H1 (cell line): ENCODE data around the gene CTDP1. TPM values are rescaled to one million over a fixed set of nuclear protein-coding genes. Genes with fewer than 3 reads are reported as not detected.

Experiments used
- polyA plus RNA-seq, 7 experiments: library from polyadenylated mRNA; depleted of rRNA in 3 of 7; stranded (reverse) in 5 of 7; unstranded in 2 of 7; fragments of >200 nt in 5 of 7; fragments of 200-250 nt in 2 of 7; gene quantifications; 1 replicate in 5 of 7; 2 replicates in 1 of 7; 4 replicates in 1 of 7; pipeline versions ENCODE4 v1.2.1 to v1.2.3, GENCODE V29; 2011 to 2013; ENCODE audit warnings: missing spikeins in 2 of 7, mixed read lengths in 2 of 7
- total RNA-seq: library from RNA; stranded (reverse); fragmentation: NEBNext Ultra II Directional; extraction: Animal tissue kit (Norgen Biotek cat#: 25700); gene quantifications from 2 replicates; pipeline ENCODE4 v1.2.1, GENCODE V29; 2021
- TF ChIP-seq, protein P1 (sequence below): fragments of 300-600 bp; sonication (generic); IDR thresholded peaks from 2 replicates; pipeline ENCODE4 v1.7.1; 2012; ENCODE audit warnings: low read length, moderate library complexity, mild to moderate bottlenecking, inconsistent platforms; ENCODE audit not compliant: insufficient replicate concordance

CTDP1 gene
- total and polyA plus RNA-seq, 2 of the 8 experiments (the other 6 are each of a cell fraction or from before 2014, with no cell fraction given): 16.6 to 37.0 TPM

DNA sequence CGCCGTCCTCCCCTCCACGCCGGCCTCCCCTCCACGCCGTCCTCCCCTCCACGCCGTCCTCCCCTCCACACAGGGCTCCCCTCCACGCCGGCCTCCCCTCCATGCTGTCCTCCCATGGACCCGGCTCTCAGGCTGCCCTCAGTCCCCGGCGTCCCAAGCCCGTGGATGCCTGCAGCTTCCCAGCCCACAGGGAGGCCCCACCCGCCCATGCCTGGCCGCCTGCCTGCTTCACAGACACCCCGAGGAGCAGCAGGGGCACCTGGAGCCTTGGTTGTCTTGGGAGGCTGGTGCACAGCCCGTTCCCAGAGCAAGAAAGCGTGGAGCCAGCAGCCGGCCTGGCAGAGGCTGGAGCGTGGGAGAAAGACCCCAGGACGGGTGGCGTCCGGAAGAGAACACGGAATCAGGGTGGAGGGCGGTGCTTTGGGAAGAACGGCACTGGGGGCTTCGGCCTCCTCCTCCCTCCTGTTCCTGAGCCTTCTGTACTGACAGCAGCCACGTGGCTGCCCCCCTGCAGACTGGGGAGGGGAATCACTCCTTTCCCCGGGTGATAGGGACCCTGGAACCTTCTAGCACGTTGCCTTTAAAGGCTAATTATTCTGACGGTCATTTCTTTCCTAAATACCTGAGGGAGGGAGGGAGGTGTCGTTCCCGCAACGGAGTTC lies 92.0 kb downstream of the CTDP1 start (continued):
- TF ChIP-seq, protein P1, sequence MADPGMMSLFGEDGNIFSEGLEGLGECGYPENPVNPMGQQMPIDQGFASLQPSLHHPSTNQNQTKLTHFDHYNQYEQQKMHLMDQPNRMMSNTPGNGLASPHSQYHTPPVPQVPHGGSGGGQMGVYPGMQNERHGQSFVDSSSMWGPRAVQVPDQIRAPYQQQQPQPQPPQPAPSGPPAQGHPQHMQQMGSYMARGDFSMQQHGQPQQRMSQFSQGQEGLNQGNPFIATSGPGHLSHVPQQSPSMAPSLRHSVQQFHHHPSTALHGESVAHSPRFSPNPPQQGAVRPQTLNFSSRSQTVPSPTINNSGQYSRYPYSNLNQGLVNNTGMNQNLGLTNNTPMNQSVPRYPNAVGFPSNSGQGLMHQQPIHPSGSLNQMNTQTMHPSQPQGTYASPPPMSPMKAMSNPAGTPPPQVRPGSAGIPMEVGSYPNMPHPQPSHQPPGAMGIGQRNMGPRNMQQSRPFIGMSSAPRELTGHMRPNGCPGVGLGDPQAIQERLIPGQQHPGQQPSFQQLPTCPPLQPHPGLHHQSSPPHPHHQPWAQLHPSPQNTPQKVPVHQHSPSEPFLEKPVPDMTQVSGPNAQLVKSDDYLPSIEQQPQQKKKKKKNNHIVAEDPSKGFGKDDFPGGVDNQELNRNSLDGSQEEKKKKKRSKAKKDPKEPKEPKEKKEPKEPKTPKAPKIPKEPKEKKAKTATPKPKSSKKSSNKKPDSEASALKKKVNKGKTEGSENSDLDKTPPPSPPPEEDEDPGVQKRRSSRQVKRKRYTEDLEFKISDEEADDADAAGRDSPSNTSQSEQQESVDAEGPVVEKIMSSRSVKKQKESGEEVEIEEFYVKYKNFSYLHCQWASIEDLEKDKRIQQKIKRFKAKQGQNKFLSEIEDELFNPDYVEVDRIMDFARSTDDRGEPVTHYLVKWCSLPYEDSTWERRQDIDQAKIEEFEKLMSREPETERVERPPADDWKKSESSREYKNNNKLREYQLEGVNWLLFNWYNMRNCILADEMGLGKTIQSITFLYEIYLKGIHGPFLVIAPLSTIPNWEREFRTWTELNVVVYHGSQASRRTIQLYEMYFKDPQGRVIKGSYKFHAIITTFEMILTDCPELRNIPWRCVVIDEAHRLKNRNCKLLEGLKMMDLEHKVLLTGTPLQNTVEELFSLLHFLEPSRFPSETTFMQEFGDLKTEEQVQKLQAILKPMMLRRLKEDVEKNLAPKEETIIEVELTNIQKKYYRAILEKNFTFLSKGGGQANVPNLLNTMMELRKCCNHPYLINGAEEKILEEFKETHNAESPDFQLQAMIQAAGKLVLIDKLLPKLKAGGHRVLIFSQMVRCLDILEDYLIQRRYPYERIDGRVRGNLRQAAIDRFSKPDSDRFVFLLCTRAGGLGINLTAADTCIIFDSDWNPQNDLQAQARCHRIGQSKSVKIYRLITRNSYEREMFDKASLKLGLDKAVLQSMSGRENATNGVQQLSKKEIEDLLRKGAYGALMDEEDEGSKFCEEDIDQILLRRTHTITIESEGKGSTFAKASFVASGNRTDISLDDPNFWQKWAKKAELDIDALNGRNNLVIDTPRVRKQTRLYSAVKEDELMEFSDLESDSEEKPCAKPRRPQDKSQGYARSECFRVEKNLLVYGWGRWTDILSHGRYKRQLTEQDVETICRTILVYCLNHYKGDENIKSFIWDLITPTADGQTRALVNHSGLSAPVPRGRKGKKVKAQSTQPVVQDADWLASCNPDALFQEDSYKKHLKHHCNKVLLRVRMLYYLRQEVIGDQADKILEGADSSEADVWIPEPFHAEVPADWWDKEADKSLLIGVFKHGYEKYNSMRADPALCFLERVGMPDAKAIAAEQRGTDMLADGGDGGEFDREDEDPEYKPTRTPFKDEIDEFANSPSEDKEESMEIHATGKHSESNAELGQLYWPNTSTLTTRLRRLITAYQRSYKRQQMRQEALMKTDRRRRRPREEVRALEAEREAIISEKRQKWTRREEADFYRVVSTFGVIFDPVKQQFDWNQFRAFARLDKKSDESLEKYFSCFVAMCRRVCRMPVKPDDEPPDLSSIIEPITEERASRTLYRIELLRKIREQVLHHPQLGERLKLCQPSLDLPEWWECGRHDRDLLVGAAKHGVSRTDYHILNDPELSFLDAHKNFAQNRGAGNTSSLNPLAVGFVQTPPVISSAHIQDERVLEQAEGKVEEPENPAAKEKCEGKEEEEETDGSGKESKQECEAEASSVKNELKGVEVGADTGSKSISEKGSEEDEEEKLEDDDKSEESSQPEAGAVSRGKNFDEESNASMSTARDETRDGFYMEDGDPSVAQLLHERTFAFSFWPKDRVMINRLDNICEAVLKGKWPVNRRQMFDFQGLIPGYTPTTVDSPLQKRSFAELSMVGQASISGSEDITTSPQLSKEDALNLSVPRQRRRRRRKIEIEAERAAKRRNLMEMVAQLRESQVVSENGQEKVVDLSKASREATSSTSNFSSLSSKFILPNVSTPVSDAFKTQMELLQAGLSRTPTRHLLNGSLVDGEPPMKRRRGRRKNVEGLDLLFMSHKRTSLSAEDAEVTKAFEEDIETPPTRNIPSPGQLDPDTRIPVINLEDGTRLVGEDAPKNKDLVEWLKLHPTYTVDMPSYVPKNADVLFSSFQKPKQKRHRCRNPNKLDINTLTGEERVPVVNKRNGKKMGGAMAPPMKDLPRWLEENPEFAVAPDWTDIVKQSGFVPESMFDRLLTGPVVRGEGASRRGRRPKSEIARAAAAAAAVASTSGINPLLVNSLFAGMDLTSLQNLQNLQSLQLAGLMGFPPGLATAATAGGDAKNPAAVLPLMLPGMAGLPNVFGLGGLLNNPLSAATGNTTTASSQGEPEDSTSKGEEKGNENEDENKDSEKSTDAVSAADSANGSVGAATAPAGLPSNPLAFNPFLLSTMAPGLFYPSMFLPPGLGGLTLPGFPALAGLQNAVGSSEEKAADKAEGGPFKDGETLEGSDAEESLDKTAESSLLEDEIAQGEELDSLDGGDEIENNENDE: no peak
